GM12878 (cell line): ENCODE data around the gene STX12. TPM values are rescaled to one million over a fixed set of nuclear protein-coding genes. Genes with fewer than 3 reads are reported as not detected.

Experiments
- BACH1 ChIP-seq: fragments of 450-650 bp; IDR thresholded peaks from 2 replicates; pipeline ENCODE4 v1.6.1; 2017; ENCODE audit warnings: mild to moderate bottlenecking, borderline replicate concordance
- CBX3 ChIP-seq: fragments of 200-600 bp; sonication (generic); IDR thresholded peaks from 2 replicates; pipeline ENCODE4 v1.6.1; 2016; ENCODE audit warnings: low read depth, borderline replicate concordance
- ETV6 ChIP-seq, 2 experiments: fragments of 450-650 bp in 1 of 2; IDR thresholded peaks in 1 of 2; conservative IDR thresholded peaks in 1 of 2; 2 replicates each; pipeline ENCODE4 v1.6.1; 2014; ENCODE audit warnings: antibody characterized with exemption in 1 of 2, borderline replicate concordance in 1 of 2, low read depth in 1 of 2, mild to moderate bottlenecking in 1 of 2, moderate library complexity in 1 of 2
- HDAC6 ChIP-seq: fragments of 200-600 bp; sonication (generic); IDR thresholded peaks from one replicate; pipeline ENCODE4 v1.8.0; 2017; ENCODE audit warnings: antibody characterized with exemption; ENCODE audit not compliant: unreplicated experiment
- IRF4 ChIP-seq: IDR thresholded peaks from 2 replicates; pipeline ENCODE4 v1.6.1; 2011; ENCODE audit warnings: low read depth, low read length
- KAT2A ChIP-seq: conservative IDR thresholded peaks from 2 replicates; pipeline ENCODE4 v1.6.1; 2011; ENCODE audit warnings: low read depth, low read length; ENCODE audit not compliant: control insufficient read depth
- MTA2 ChIP-seq: fragments of 450-650 bp; IDR thresholded peaks from 2 replicates; pipeline ENCODE4 v1.6.1; 2016; ENCODE audit warnings: low read depth, mild to moderate bottlenecking, moderate library complexity
- MTA3 ChIP-seq: IDR thresholded peaks from 2 replicates; pipeline ENCODE4 v1.6.1; 2012; ENCODE audit warnings: low read length, inconsistent platforms, borderline replicate concordance
- MYC ChIP-seq: IDR thresholded peaks from 2 replicates; pipeline ENCODE4 v1.6.1; 2011; ENCODE audit warnings: mild to moderate bottlenecking, low read length, moderate library complexity, inconsistent platforms; ENCODE audit not compliant: insufficient read depth, insufficient replicate concordance, insufficient read length, severe bottlenecking
- PAX5 ChIP-seq: IDR thresholded peaks from 2 replicates; pipeline ENCODE4 v1.6.1; 2011; ENCODE audit warnings: low read depth, low read length, borderline replicate concordance
- SREBF1 ChIP-seq: IDR thresholded peaks from 2 replicates; pipeline ENCODE4 v1.6.1; 2012; ENCODE audit warnings: mild to moderate bottlenecking, low read length
- STAT1 ChIP-seq: fragments of 450-650 bp; conservative IDR thresholded peaks from 2 replicates; pipeline ENCODE4 v1.6.1; 2014; ENCODE audit warnings: antibody characterized with exemption, mild to moderate bottlenecking
- TBL1XR1 ChIP-seq: IDR thresholded peaks from 2 replicates; pipeline ENCODE4 v1.6.1; 2012; ENCODE audit warnings: low read depth, low read length, improper control_type of control experiment
- TCF12 ChIP-seq: IDR thresholded peaks from 2 replicates; pipeline ENCODE4 v1.6.1; 2011; ENCODE audit warnings: low read depth, mild to moderate bottlenecking, low read length
- YY1 ChIP-seq: IDR thresholded peaks from 2 replicates; pipeline ENCODE4 v1.6.1; 2011; ENCODE audit warnings: low read depth, mild to moderate bottlenecking, low read length
- polyA plus RNA-seq, 11 experiments: library from polyadenylated mRNA; depleted of rRNA in 4 of 11; unstranded in 6 of 11; stranded (reverse) in 5 of 11; fragments of >200 nt; fragmentation: Nextera tagmentation in 4 of 11; fragmentation: Illumina TruSeq in 1 of 11; extraction: Ambion mirVana in 4 of 11; extraction: Trizol in 1 of 11; gene quantifications; 1 replicate in 1 of 11; 2 replicates in 10 of 11; pipeline versions ENCODE4 v1.2.1 to v1.2.3, GENCODE V29; 2011 to 2016; ENCODE audit warnings: inconsistent platforms in 2 of 11, missing spikeins in 2 of 11, low read depth in 1 of 11
- total RNA-seq, 4 experiments: library from RNA; depleted of rRNA in 3 of 4; stranded (reverse); fragments of >200 nt in 3 of 4; fragmentation: Illumina TruSeq in 1 of 4; extraction: Trizol in 1 of 4; gene quantifications; 2 replicates each; pipeline versions ENCODE4 v1.2.1 to v1.2.3, GENCODE V29; 2013 to 2021
- TF ChIP-seq, protein P1 (sequence below): fragments of 450-650 bp; IDR thresholded peaks from 2 replicates; pipeline ENCODE4 v1.6.1; 2017; ENCODE audit warnings: antibody characterized with exemption, mild to moderate bottlenecking, moderate library complexity
- TF ChIP-seq, protein P2 (sequence below): fragments of 450-650 bp; IDR thresholded peaks from 2 replicates; pipeline ENCODE4 v1.6.1; 2016; ENCODE audit warnings: mild to moderate bottlenecking, moderate library complexity, borderline replicate concordance
- TF ChIP-seq, protein P3 (sequence below): fragments of 450-650 bp; IDR thresholded peaks from 2 replicates; pipeline ENCODE4 v1.6.1; 2018; ENCODE audit warnings: borderline replicate concordance, mild to moderate bottlenecking; ENCODE audit not compliant: partially characterized antibody

Gene STX12
- total and polyA plus RNA-seq, 10 of the 15 experiments (the other 5 are each of a cell fraction or from before 2014, with no cell fraction given): 20.2 to 35.0 (median 28.1) TPM

GRCh38 chr1:27772932-27773825 lies at the start of gene STX12 (continued):
- TF ChIP-seq ETV6 (conservative IDR thresholded peaks at IDR 0.05 in 1 of 2, IDR thresholded peaks at IDR 0.05 in 1 of 2; ENCODE audit: borderline replicate concordance in 1 of 2, low read depth in 1 of 2) (no peak; a peak in 1 of 4 replicates), SREBF1 (no peak), CBX3 (no peak), TCF12 (no peak; the same call in 1 of the 2 replicates), KAT2A (no peak), PAX5 (no peak; the same call in 1 of the 2 replicates), STAT1 (no peak), HDAC6 (no peak), YY1 (no peak), TBL1XR1 (no peak), MTA3 (no peak), IRF4 (0 out of 2 replicates have a peak, but pooled peaks have one; percentile 7), MTA2 (no peak), BACH1 (no peak; the same call in 1 of the 2 replicates), MYC (no peak)
- TF ChIP-seq, protein P1, sequence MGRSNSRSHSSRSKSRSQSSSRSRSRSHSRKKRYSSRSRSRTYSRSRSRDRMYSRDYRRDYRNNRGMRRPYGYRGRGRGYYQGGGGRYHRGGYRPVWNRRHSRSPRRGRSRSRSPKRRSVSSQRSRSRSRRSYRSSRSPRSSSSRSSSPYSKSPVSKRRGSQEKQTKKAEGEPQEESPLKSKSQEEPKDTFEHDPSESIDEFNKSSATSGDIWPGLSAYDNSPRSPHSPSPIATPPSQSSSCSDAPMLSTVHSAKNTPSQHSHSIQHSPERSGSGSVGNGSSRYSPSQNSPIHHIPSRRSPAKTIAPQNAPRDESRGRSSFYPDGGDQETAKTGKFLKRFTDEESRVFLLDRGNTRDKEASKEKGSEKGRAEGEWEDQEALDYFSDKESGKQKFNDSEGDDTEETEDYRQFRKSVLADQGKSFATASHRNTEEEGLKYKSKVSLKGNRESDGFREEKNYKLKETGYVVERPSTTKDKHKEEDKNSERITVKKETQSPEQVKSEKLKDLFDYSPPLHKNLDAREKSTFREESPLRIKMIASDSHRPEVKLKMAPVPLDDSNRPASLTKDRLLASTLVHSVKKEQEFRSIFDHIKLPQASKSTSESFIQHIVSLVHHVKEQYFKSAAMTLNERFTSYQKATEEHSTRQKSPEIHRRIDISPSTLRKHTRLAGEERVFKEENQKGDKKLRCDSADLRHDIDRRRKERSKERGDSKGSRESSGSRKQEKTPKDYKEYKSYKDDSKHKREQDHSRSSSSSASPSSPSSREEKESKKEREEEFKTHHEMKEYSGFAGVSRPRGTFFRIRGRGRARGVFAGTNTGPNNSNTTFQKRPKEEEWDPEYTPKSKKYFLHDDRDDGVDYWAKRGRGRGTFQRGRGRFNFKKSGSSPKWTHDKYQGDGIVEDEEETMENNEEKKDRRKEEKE: no peak
- TF ChIP-seq, protein P2, sequence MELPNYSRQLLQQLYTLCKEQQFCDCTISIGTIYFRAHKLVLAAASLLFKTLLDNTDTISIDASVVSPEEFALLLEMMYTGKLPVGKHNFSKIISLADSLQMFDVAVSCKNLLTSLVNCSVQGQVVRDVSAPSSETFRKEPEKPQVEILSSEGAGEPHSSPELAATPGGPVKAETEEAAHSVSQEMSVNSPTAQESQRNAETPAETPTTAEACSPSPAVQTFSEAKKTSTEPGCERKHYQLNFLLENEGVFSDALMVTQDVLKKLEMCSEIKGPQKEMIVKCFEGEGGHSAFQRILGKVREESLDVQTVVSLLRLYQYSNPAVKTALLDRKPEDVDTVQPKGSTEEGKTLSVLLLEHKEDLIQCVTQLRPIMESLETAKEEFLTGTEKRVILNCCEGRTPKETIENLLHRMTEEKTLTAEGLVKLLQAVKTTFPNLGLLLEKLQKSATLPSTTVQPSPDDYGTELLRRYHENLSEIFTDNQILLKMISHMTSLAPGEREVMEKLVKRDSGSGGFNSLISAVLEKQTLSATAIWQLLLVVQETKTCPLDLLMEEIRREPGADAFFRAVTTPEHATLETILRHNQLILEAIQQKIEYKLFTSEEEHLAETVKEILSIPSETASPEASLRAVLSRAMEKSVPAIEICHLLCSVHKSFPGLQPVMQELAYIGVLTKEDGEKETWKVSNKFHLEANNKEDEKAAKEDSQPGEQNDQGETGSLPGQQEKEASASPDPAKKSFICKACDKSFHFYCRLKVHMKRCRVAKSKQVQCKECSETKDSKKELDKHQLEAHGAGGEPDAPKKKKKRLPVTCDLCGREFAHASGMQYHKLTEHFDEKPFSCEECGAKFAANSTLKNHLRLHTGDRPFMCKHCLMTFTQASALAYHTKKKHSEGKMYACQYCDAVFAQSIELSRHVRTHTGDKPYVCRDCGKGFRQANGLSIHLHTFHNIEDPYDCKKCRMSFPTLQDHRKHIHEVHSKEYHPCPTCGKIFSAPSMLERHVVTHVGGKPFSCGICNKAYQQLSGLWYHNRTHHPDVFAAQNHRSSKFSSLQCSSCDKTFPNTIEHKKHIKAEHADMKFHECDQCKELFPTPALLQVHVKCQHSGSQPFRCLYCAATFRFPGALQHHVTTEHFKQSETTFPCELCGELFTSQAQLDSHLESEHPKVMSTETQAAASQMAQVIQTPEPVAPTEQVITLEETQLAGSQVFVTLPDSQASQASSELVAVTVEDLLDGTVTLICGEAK: no peak
- TF ChIP-seq, protein P3, sequence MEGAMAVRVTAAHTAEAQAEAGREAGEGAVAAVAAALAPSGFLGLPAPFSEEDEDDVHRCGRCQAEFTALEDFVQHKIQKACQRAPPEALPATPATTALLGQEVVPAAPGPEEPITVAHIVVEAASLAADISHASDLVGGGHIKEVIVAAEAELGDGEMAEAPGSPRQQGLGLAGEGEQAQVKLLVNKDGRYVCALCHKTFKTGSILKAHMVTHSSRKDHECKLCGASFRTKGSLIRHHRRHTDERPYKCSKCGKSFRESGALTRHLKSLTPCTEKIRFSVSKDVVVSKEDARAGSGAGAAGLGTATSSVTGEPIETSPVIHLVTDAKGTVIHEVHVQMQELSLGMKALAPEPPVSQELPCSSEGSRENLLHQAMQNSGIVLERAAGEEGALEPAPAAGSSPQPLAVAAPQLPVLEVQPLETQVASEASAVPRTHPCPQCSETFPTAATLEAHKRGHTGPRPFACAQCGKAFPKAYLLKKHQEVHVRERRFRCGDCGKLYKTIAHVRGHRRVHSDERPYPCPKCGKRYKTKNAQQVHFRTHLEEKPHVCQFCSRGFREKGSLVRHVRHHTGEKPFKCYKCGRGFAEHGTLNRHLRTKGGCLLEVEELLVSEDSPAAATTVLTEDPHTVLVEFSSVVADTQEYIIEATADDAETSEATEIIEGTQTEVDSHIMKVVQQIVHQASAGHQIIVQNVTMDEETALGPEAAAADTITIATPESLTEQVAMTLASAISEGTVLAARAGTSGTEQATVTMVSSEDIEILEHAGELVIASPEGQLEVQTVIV: no peak
